H1 (cell line): Measurements from ENCODE around the gene TBC1D2B. TPM values are rescaled to one million over a fixed set of nuclear protein-coding genes. Genes with fewer than 3 reads are reported as not detected.

ENCODE experiments used
- ATF3 ChIP-seq: IDR thresholded peaks from 2 replicates; pipeline ENCODE4 v1.6.1; 2011; ENCODE audit warnings: low read depth, mild to moderate bottlenecking, low read length; ENCODE audit not compliant: insufficient read depth
- CREB1 ChIP-seq: IDR thresholded peaks from 2 replicates; pipeline ENCODE4 v1.6.1; 2012; ENCODE audit warnings: inconsistent platforms
- GABPA ChIP-seq: IDR thresholded peaks from 2 replicates; pipeline ENCODE4 v1.6.1; 2011; ENCODE audit warnings: mild to moderate bottlenecking, low read length, moderate library complexity, borderline replicate concordance; ENCODE audit not compliant: insufficient read depth
- KDM4A ChIP-seq: IDR thresholded peaks from one replicate; pipeline ENCODE4 v1.7.1; 2012; ENCODE audit warnings: low read depth, mild to moderate bottlenecking, moderate library complexity, low read length, inconsistent platforms; ENCODE audit not compliant: severe bottlenecking
- RBBP5 ChIP-seq: IDR thresholded peaks from 2 replicates; pipeline ENCODE4 v1.7.1; 2012; ENCODE audit warnings: low read depth, mild to moderate bottlenecking, inconsistent platforms, low read length, moderate library complexity, borderline replicate concordance
- RNF2 ChIP-seq: fragments of 200-900, 300-1000 bp; sonication (generic); IDR thresholded peaks from 2 replicates; pipeline ENCODE4 v1.7.1; 2016; ENCODE audit warnings: borderline replicate concordance, low read depth, mild to moderate bottlenecking, antibody characterized with exemption, low read length; ENCODE audit not compliant: poor library complexity, severe bottlenecking; ENCODE audit errors: missing control alignments
- ZNF274 ChIP-seq: IDR thresholded peaks from 2 replicates; pipeline ENCODE4 v1.7.0; 2012; ENCODE audit warnings: low read length, borderline replicate concordance; ENCODE audit errors: extremely low read depth
- polyA plus RNA-seq, 7 experiments: library from polyadenylated mRNA; depleted of rRNA in 3 of 7; stranded (reverse) in 5 of 7; unstranded in 2 of 7; fragments of >200 nt in 5 of 7; fragments of 200-250 nt in 2 of 7; gene quantifications; 1 replicate in 5 of 7; 2 replicates in 1 of 7; 4 replicates in 1 of 7; pipeline versions ENCODE4 v1.2.1 to v1.2.3, GENCODE V29; 2011 to 2013; ENCODE audit warnings: missing spikeins in 2 of 7, mixed read lengths in 2 of 7
- total RNA-seq: library from RNA; stranded (reverse); fragmentation: NEBNext Ultra II Directional; extraction: Animal tissue kit (Norgen Biotek cat#: 25700); gene quantifications from 2 replicates; pipeline ENCODE4 v1.2.1, GENCODE V29; 2021

TBC1D2B gene
- total and polyA plus RNA-seq, 2 of the 8 experiments (the other 6 are each of a cell fraction or from before 2014, with no cell fraction given), result 11.9 to 19.5 TPM

GRCh38 chr15:78077053-78077870 is at the start of gene TBC1D2B (continued):
- TF ChIP-seq ATF3 (no peak), KDM4A (peak; percentile 95), RNF2 (no peak), CREB1 (peak; percentile 11; the same call in 1 of the 2 replicates), GABPA (no peak), ZNF274 (no peak), RBBP5 (no peak)
